Mesothelial cell of epicardium (in vitro differentiated cells): ENCODE results near the gene PRKD2. TPM values are rescaled to one million over a fixed set of nuclear protein-coding genes. Genes with fewer than 3 reads are reported as not detected.

Source experiments
- DNase-seq, 2 experiments: peaks; one replicate each; pipeline ENCODE4 v3.0.0; 2021; ENCODE audit warnings: low spot score in 2 of 2; ENCODE audit not compliant: unreplicated experiment in 2 of 2
- H3K27ac Mint-ChIP-seq: 2 replicates; pipeline ENCODE4 v1.8.0; 2021; ENCODE audit warnings: mixed read lengths
- H3K27me3 Mint-ChIP-seq: 2 replicates; pipeline ENCODE4 v1.8.0; 2021; ENCODE audit warnings: low read depth, mixed read lengths
- H3K36me3 Mint-ChIP-seq: 2 replicates; pipeline ENCODE4 v1.8.0; 2021; ENCODE audit warnings: mixed read lengths
- H3K4me1 Mint-ChIP-seq: 2 replicates; pipeline ENCODE4 v1.8.0; 2021; ENCODE audit warnings: mixed read lengths
- H3K4me3 Mint-ChIP-seq: 2 replicates; pipeline ENCODE4 v1.8.0; 2021; ENCODE audit warnings: mild to moderate bottlenecking, moderate library complexity, mixed read lengths
- H3K9me3 Mint-ChIP-seq: 2 replicates; pipeline ENCODE4 v1.8.0; 2021; ENCODE audit warnings: mixed read lengths
- total RNA-seq: library from RNA; stranded (reverse); gene quantifications from 3 replicates; pipeline ENCODE4 v1.2.1, GENCODE V29; 2021
- TF ChIP-seq, protein P1 (sequence below): fragments of 200-600 bp; sonication (generic); IDR thresholded peaks from one replicate; pipeline ENCODE4 v1.5.0; 2021; ENCODE audit warnings: antibody characterized with exemption; ENCODE audit not compliant: unreplicated experiment

The PRKD2 gene
- total RNA-seq, 1 donor from 2014 or later: 74.7 TPM

DNA sequence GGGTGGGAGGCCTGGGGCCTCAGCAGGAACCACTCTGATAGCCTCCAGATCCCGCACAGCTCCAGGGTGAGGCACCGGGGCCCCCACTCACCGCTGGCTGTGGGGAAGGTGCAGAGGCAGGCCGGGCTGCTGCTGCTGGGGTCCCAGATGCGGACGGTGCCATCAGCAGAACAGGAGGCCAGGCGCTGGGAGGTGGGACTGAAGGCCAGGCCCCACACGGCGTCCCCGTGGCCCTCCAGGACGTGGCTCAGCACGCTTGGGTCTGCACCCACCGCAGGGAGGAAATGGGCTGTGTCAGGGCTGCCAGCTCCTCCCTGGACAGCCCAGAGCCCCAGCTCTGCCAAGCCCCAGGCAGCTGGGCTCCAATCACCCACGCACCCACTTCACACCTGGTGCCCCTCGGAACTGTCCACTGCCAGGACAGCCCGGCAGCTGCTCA lies 6.1 kb upstream of the PRKD2 start:
- Mint-ChIP-seq H3K4me1 (no peaks in the 10 kb centered on the region), H3K36me3 (peaks cover 20% of the 10 kb centered on the region), H3K9me3 (no peaks in the 10 kb centered on the region), H3K27ac (no peak overlapping the region), H3K4me3 (no peak overlapping the region), H3K27me3 (no peaks in the 10 kb centered on the region)
- TF ChIP-seq, protein P1, sequence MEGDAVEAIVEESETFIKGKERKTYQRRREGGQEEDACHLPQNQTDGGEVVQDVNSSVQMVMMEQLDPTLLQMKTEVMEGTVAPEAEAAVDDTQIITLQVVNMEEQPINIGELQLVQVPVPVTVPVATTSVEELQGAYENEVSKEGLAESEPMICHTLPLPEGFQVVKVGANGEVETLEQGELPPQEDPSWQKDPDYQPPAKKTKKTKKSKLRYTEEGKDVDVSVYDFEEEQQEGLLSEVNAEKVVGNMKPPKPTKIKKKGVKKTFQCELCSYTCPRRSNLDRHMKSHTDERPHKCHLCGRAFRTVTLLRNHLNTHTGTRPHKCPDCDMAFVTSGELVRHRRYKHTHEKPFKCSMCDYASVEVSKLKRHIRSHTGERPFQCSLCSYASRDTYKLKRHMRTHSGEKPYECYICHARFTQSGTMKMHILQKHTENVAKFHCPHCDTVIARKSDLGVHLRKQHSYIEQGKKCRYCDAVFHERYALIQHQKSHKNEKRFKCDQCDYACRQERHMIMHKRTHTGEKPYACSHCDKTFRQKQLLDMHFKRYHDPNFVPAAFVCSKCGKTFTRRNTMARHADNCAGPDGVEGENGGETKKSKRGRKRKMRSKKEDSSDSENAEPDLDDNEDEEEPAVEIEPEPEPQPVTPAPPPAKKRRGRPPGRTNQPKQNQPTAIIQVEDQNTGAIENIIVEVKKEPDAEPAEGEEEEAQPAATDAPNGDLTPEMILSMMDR: no peak
- no peak for DNase-seq

DNA sequence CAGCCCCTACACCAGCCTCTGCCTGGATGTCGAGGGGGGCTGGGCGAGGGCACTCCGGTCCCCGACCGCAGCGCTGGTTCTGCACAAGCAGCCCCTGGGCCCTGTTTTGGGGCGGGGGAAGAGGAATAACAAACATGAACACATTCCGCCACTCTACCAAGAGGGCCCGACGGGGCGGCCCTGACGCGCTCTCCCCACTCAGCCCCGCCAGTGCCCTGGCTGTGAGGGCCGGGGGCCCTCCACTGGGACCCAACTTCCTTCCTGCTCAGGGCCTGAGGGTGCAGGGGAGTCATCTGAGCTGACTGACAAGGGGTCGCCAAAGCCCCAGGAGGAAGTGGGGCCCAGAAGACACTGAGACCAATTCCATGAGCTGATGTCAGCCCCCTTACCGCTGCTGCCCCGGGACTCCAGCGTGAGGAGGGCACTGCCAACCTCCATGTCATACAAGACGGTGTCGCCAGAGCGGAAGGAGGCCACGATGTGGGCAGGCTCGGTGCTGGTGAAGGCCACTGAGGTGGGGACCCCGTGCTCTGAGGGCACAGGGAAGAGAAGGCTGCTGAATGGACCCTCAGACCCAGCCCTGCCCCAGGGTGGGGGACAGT lies 5.6 kb upstream of the PRKD2 start:
- TF ChIP-seq, protein P1: no peak
- Mint-ChIP-seq H3K9me3 (no peaks in the 10 kb centered on the region), H3K27ac (no peak overlapping the region), H3K27me3 (no peaks in the 10 kb centered on the region), H3K4me1 (peaks cover 2% of the 10 kb centered on the region), H3K4me3 (no peak overlapping the region), H3K36me3 (peaks cover 19% of the 10 kb centered on the region)
- DNase-seq: no peak

DNA sequence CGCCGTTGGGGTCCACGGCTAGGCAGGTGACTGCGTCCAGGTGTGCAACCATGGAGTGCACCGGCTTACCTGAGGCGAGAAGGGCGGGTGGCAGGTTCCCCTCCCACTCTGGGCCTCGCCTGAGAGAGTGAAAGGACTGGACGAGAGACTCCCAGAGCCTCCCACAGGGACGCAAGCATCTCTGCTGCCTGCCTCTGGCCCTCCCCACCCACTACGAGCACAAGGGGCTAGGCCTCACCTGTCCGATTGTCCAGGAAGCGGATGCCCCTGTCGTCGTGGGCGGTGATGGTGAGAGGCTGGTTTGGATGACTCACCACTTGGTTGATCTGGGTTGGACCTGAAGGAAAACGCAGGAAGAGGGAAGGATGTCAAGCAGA lies 5.1 kb upstream of the PRKD2 start:
- TF ChIP-seq, protein P1: no peak
- no peaks in the 10 kb centered on the region for H3K27me3 Mint-ChIP-seq
- no peaks in the 10 kb centered on the region for H3K9me3 Mint-ChIP-seq
- no peak for DNase-seq
- peaks cover 2% of the 10 kb centered on the region for H3K4me1 Mint-ChIP-seq
- no peak overlapping the region for H3K27ac Mint-ChIP-seq
- H3K36me3 Mint-ChIP-seq: peaks cover 18% of the 10 kb centered on the region
- H3K4me3 Mint-ChIP-seq: no peak overlapping the region

DNA sequence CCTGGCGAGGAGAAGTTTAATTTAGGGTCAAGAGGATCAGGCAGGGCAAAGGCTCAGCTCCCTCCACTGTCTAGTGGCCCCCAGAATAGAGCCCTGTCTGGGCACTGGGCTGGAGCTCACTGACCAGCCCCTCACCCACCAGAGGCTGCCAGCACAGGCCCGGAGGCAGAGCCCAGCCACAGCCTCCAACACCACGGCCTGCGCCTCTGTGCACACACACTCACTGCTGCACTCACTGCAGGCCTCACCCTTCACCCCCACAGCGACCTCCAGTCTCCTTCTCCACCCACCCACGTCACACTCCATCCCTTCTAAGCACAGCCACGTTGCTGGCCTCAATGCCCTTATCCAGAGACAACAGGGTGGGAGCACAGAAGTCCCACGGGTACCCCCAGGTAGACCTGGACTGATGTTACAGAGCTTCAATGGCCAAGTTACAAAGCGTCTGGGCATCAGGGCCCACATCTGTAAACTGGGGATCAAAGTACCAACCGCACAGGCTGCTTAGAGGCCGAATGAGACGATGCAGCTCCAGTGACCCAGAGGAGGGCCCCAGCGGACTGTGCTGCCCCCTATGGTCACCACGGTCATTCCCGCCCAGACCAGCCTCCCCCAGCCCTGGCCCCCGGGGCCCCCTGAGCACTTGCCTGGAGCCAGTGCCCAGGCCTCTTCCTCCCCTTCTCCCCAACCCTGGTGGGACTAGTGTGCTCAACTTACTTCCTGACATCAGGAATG lies 4.5 kb upstream of the PRKD2 start:
- no peaks in the 10 kb centered on the region for H3K27me3 Mint-ChIP-seq
- H3K36me3 Mint-ChIP-seq: peaks cover 18% of the 10 kb centered on the region
- peaks cover 2% of the 10 kb centered on the region for H3K4me1 Mint-ChIP-seq
- no peak overlapping the region for H3K4me3 Mint-ChIP-seq
- H3K27ac Mint-ChIP-seq: no peak overlapping the region
- no peaks in the 10 kb centered on the region for H3K9me3 Mint-ChIP-seq
- DNase-seq: no peak
- TF ChIP-seq, protein P1: no peak

DNA sequence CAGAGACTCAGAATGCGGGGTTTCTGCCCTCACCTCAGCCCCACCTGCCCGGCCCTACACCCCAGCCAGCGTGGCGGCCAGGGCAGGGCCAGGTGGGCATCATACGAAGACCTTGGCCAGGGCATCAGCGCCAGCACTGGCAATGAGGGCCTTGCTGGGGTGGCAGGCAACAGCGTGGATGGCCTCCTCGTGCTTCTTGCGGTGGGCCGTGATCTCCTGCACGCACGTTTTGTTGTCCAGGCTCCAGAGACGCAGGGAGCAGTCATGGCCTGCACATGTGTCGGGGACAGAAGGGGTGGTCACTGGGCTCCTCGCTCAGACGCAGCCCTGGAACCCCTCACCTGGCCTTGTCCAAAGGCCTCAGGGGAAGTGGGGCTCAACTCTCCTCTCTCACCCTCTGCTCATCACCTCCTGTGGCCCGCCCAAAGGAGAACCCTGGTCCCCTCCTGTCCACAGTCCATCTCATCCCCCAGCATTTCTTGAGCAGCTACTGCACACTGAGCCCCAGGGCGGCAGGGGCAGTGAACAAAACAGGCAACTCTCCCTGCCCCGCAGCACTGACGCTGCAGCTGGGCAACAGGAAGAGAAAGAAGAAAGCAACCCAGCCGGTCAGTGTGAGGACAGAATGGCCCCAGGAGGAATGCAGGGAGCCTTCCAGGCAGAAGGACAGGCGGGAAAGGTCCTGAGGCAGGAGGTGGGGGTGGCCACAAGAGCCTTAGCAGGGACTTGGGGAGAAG lies 3.8 kb upstream of the PRKD2 start:
- Mint-ChIP-seq H3K4me3 (no peak overlapping the region), H3K27me3 (no peaks in the 10 kb centered on the region), H3K27ac (no peak overlapping the region), H3K36me3 (peaks cover 15% of the 10 kb centered on the region), H3K9me3 (no peaks in the 10 kb centered on the region), H3K4me1 (peaks cover 5% of the 10 kb centered on the region)
- TF ChIP-seq, protein P1: no peak
- no peak for DNase-seq
